ENCODE data around the gene FMNL3. TPM values are rescaled to one million over a fixed set of nuclear protein-coding genes. Genes with fewer than 3 reads are reported as not detected.
"Not testable (repeated sequence)": the region's sequence is repeated elsewhere in the genome, so short reads cannot be mapped to it uniquely, and the experiment has no call there.

Gene FMNL3
- total RNA-seq, 1 donor, result 22.4 TPM

DNA sequence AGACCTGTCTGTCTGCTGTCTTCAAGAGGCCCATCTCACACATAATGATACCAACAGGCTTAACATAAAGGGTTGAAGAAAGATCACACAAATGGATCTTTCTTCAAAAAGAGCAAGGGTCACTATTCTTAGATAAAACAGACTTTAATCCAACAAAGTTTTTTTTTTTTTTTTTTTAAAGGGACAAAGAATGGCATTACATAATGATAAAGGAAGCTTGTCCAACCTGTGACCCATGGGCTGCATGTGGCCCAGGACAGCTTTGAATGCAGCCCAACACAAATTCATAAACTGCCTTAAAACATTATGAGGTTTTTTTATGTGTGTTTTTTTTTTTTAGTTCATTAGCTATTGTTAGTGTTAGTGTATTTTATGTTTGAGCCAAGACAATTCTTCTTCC is 95.0 kb downstream of the FMNL3 start:
- DNase-seq (ENCODE audit: low read depth in 2 of 3, low spot score in 2 of 3), result no peak

DNA sequence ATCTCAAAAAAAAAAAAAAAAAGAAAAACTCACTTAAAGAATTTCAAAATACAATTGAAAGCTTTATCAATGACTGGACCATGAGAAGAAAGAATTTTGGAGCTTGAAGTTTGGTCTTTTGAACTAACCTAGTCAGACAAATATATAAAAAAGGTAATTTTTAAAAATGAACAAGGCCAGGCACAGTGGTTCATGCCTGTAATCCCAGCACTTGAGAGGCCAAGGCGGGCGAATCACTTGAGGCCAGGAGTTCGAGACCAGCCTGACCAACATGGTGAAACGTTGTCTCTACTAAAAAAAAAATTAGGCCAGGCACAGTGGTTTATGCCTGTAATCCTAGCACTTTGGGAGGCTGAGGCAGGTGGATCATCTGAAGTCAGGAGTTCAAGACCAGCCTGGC is 96.4 kb downstream of the FMNL3 start:
- DNase-seq (ENCODE audit: low read depth in 2 of 3, low spot score in 2 of 3), result not testable (repeated sequence)

DNA sequence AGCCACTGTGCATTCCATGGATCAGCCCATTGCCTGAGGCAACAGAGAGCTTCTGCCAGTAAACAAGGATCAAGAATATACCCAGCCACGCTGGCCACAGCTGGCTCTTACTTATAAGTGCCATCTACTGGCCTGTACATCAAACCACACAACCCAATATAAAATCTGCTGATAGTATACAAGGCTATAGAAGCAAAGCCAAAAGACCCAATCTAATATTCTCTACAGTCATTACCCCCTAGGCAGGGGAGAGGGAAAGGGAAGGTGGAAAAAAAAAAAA is 97.4 kb downstream of the FMNL3 start:
- no peak for DNase-seq (ENCODE audit: low read depth in 2 of 3, low spot score in 2 of 3)

DNA sequence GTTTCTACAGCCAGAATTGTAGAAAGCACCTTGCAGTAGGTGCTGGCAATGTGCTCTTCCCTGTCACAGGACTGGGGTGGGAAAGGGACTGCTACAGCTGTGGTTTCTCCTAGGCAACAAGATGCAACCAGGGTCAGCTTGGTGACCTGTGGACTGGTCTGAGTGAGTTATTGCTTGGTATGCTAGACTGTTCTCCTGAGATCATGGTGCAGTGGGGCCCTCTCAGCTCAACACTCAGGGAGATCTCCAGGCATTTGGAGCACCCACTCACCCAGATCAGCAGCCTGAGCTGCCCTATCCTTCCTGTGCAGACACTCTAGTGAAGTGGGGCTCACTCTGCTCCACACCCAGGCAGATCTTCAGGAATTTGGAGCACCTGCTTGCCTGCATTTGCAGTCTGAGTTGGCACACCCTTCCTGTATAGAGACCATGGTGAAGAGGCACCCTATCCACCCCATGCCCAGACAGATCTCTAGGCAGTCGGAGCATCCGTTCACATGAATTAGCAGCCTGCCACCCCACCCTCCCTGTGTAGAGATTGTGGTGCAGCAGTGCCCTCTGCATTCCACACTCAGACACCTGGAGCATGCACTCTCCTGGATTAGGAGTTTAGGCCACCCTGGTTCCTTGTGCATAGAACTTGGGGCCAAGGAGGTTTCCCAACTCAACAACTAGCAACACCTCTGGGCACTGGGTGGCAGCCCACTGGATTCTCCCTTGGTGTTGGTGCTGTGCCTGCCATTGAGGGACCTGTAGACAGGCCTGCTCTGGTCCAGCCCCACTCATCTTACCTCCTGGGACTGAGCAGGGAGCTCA is 97.9 kb downstream of the FMNL3 start:
- no peak for DNase-seq (ENCODE audit: low read depth in 2 of 3, low spot score in 2 of 3)

DNA sequence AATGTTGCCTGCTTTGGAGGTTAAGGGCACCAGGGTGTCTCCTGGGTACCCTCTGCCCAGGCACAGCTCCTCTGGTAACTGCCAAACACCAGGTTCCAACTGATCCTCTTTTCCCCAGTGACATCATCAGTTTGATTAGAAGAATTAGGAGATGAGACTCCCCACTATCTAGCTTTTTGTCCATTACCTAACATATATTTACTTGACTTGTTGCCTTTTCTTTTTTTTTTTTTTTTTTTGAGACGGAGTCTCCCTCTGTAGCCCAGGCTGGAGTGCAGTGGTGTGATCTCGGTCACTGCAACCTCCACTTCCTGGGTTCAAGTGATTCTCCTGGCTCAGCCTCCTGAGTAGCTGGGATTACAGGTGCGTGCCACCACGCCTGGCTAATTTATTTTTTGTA is 101.7 kb downstream of the FMNL3 start, which contains the start of gene FAM186B:
Gene FAM186B, minus strand, starts transcription at position 101 of the 400 bp plus-strand sequence. CDS start 162 bp downstream, outside the sequence.
- DNase-seq (ENCODE audit: low read depth in 2 of 3, low spot score in 2 of 3), result not testable (repeated sequence)

DNA sequence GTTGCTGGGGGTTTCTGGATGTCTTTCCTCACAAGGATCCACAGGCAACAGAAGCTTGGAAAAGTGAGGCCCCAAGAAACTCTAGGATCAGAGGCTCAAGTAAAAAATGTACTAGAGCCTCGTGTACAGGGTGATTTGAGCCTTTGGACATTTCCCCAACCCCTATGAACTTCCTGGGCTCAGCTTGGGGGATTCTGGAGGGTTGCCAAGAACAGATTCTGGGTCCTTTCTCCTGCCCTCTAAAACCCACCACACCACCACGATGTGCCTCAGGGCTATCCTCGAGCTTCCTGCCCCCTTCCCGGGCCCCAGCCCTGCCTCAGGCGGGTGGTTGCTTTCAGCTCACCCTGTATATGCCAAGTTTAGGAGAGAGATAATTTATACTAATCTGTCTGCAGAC is 102.3 kb downstream of the FMNL3 start:
- DNase-seq (ENCODE audit: low read depth in 2 of 3, low spot score in 2 of 3), result no peak

DNA sequence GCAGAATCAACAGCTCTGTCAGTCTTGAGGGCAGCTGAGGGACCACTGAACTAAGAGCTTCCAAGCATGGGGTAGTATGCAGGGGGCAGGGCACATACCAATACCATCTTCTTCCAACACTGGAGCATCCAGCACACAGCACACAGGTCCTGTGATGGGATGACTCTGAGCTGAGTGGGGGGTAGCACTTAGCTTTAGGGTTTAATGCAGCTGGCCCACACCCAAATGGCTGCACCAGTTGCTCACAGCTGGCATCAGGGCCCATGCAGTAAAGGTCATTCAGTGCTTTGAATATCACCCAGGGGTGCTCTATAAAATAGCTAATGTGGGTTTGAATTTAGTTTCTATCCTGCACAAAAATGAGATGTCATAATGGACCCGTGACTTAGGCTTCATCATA is 103.5 kb downstream of the FMNL3 start:
- DNase-seq (ENCODE audit: low read depth in 2 of 3, low spot score in 2 of 3), result no peak

DNA sequence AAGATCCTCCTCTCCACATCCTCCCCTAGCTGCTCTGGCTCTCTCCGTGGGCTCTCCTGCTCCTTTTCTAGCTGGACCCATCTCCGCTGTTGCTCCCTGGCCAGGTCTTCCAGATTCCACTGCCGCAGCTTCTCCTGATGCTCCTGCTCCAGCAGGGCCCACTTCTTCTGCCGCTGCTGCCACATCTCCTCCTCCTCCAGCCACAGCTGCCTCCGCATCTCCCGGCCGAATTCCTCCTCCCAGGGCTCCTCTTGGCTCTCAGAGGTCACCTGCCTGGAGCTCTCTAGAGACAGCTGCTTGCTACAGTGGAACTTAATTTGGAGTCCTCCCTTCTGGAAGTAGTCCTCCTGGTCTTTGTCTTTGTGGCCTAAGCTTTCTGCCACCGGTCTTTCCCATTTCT is 107.2 kb downstream of the FMNL3 start:
- DNase-seq (ENCODE audit: low read depth in 2 of 3, low spot score in 2 of 3), result no peak

DNA sequence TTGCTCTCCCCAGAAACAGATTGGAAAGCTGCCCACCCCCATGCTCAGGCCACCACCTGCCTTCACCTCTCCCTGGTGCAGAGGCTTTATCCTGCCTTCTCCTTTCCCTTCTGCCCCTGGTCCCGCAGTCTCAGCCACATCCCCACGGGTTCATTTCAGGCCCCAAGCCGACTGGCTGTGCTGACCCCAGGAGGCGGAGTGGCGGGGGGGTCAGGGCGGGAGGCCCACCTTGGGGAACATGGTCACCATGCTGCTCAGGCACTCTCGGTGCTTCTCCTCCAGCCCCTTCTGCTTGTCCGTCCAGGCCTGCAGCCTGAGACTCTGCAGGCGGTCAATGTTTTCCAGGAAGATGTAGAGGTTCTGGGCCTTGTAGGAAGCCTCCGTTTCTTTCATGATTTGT is 108.7 kb downstream of the FMNL3 start:
- no peak for DNase-seq (ENCODE audit: low read depth in 2 of 3, low spot score in 2 of 3)

DNA sequence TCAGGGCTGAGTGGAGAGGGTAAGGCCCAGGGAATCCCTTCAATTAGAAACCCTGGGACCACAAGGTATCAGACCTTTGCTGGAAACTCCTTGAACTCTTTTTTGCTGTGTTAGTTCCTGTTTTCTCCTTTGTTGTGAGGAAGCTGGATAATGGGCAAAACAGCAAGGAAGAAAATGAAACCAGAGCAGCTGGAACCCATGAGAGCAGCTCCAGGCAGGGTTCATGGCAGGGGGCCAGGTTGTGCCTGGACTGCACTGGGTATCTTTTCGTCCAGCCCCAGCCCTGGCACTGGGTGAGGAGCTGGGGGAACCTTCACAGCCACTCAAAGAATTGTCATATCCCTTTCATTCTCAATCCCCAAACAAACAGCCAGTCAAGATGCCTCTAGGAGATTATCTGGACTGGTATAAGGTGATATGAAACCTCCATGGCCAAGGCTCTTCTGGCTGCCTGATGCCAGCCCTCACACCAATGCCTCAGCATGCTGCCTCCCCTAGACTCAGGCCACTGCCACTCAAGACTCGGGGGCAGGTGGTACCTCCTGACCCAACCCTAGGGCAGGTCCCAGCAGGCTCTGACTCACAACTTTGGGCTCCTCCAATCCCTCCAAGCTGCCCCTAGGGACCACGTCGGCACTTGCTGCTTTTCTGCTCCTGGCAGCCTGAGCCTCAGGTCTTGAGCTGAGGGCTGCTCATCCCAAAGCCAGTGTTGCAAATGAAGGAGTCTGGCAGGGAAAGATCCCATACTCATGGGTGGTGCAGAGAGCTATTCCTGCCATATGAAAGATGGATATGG is 118.3 kb downstream of the FMNL3 start:
- no peak for DNase-seq (ENCODE audit: low read depth in 2 of 3, low spot score in 2 of 3)

DNA sequence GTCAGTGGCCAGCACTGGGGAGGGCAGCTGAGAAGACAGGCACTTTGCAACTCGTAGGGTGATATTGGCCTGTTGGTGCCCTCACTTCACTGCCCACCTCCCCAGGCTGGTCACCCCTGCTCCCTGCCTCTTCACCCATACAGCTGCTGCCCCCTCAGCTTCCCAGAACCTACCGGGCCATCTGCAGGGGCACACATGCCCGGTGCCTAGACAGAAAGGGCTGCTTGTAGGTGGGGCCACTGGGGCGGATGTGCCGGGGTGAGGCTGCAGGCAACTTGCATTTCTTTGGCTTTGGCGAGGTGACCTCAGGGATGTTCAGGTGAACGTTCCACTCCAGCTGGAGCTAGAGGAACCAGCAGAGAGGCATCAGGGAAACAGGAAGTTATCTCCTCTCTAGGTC is 118.9 kb downstream of the FMNL3 start:
- no peak for DNase-seq (ENCODE audit: low read depth in 2 of 3, low spot score in 2 of 3)

DNA sequence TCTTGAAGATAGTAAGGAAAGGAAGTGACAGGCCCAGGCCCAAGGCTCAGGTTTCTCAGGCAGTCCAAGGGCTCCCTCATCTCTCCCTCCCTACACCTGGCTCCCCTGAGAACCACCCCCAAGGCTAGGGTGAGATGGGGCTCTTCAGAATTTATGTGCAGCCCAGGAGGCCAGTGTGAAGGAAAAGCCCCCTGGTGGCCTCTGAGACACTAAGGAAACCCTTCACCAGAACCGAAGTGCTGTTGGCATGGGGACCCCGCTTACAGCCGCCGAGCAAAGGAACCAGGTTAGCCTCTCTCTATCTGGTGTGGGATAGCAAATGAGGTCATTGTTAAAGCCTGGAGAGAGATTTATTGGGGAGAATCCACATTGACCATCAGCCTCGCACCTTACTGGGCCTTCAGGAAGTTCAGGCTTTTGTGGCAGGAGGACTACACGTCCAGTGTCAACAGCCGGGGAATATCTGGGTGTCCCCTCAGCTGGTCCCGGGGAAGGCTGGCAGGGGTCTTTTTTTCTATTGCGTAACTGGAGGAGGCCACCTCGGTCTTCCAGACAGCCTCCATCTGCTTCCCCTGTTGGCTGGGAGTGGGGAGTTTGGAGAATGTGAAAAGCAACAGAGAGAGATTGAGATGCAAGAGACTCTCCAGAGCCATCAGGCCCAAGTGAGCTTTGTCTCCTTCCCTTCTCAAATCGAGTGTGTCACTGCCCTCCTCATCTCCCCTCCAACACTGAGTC is 119.9 kb downstream of the FMNL3 start:
- no peak for DNase-seq (ENCODE audit: low read depth in 2 of 3, low spot score in 2 of 3)

Small RNAs within 50 kb of the gene (small RNA-seq; reads per million reads assigned to genes)
- not detected for gene AC020612.2
- gene HIGD1AP9, result not detected
- not detected for gene POLR2KP1
- not detected for gene RNU6-834P

Other genes starting within 250 kb of the FMNL3 start
- 2.2 TPM for gene KCNH3, start 168.4 kb downstream of the FMNL3 start, total RNA-seq
- gene MCRS1, start 139.3 kb downstream of the FMNL3 start, total RNA-seq, result 79.2 TPM
- 0.27 TPM for gene FAM186B, start 101.8 kb downstream of the FMNL3 start, total RNA-seq
- 5.4 TPM for gene PRPF40B, start 83.8 kb downstream of the FMNL3 start, total RNA-seq
- 230 TPM for gene TMBIM6, start 34.2 kb upstream of the FMNL3 start, total RNA-seq
- gene NCKAP5L, start 121.0 kb upstream of the FMNL3 start, total RNA-seq, result 24.8 TPM
- 3.2 TPM for gene BCDIN3D, start 135.7 kb upstream of the FMNL3 start, total RNA-seq
- gene FAIM2, start 196.5 kb upstream of the FMNL3 start, total RNA-seq, result under 0.01 TPM
- gene AQP2, start 243.3 kb upstream of the FMNL3 start, total RNA-seq, result under 0.01 TPM